DND-41 (cell line): ENCODE data around the gene FASTK.
A peak's percentile ranks its signal among the peaks of the same experiment; 100 is the strongest.

Source experiments
- ATAC-seq: fragments of 200-7000 bp; cut with Tn5 transposase; 3 replicates; pipeline ENCODE4 v1.9.1; 2021; ENCODE audit warnings: low read depth; ENCODE audit not compliant: insufficient read depth
- DNase-seq: peaks from one replicate; pipeline ENCODE4 v3.0.0-alpha.2; 2020
- H2AFZ ChIP-seq: 2 replicates; pipeline ENCODE4 v1.6.0; 2012; ENCODE audit warnings: low read depth, low read length
- H3K27ac ChIP-seq: 2 replicates; pipeline ENCODE4 v1.5.1; 2012; ENCODE audit warnings: low read length, inconsistent platforms
- H3K27me3 ChIP-seq: fragments of 200-600 bp; sonication (generic); 2 replicates; pipeline ENCODE4 v1.6.0; 2012; ENCODE audit warnings: low read length, mild to moderate bottlenecking, inconsistent platforms; ENCODE audit not compliant: insufficient read depth, poor library complexity
- H3K36me3 ChIP-seq: 2 replicates; pipeline ENCODE4 v1.5.1; 2012; ENCODE audit warnings: low read length, inconsistent platforms; ENCODE audit not compliant: insufficient read depth
- H3K4me1 ChIP-seq: 2 replicates; pipeline ENCODE4 v1.5.1; 2012; ENCODE audit warnings: mild to moderate bottlenecking, low read length; ENCODE audit not compliant: insufficient read depth
- H3K4me2 ChIP-seq: 2 replicates; pipeline ENCODE4 v1.6.0; 2012; ENCODE audit warnings: mild to moderate bottlenecking, moderate library complexity, low read length, inconsistent platforms; ENCODE audit not compliant: insufficient read depth
- H3K4me3 ChIP-seq, 2 experiments: fragments of 200-600 bp in 1 of 2; shearing (Covaris generic) in 1 of 2; 2 replicates each; pipeline ENCODE4 v1.5.1; 2012 to 2016; ENCODE audit warnings: inconsistent platforms in 2 of 2, low read length in 2 of 2, mild to moderate bottlenecking in 2 of 2, low read depth in 1 of 2, moderate library complexity in 1 of 2
- H3K79me2 ChIP-seq: 2 replicates; pipeline ENCODE4 v1.6.0; 2012; ENCODE audit warnings: low read length, inconsistent platforms; ENCODE audit not compliant: insufficient read depth
- H3K9ac ChIP-seq: 2 replicates; pipeline ENCODE4 v1.6.0; 2012; ENCODE audit warnings: low read depth, mild to moderate bottlenecking, inconsistent platforms, low read length, moderate library complexity
- H3K9me3 ChIP-seq: 2 replicates; pipeline ENCODE4 v1.5.1; 2012; ENCODE audit warnings: low read length, moderate library complexity, mild to moderate bottlenecking, inconsistent platforms; ENCODE audit not compliant: insufficient read depth, severe bottlenecking
- H4K20me1 ChIP-seq: 2 replicates; pipeline ENCODE4 v1.6.0; 2012; ENCODE audit warnings: low read length; ENCODE audit not compliant: insufficient read depth
- EZH2 ChIP-seq: IDR thresholded peaks from 3 replicates; pipeline ENCODE4 v1.6.1; 2012; ENCODE audit warnings: borderline replicate concordance, low read depth, mild to moderate bottlenecking, moderate library complexity, low read length, inconsistent platforms; ENCODE audit not compliant: severe bottlenecking
- TF ChIP-seq, protein P1 (sequence below): IDR thresholded peaks from 2 replicates; pipeline ENCODE4 v1.5.1; 2012; ENCODE audit warnings: borderline replicate concordance, low read length, moderate library complexity, mild to moderate bottlenecking; ENCODE audit not compliant: poor library complexity, severe bottlenecking; ENCODE audit errors: extremely low read depth

The FASTK gene

DNA sequence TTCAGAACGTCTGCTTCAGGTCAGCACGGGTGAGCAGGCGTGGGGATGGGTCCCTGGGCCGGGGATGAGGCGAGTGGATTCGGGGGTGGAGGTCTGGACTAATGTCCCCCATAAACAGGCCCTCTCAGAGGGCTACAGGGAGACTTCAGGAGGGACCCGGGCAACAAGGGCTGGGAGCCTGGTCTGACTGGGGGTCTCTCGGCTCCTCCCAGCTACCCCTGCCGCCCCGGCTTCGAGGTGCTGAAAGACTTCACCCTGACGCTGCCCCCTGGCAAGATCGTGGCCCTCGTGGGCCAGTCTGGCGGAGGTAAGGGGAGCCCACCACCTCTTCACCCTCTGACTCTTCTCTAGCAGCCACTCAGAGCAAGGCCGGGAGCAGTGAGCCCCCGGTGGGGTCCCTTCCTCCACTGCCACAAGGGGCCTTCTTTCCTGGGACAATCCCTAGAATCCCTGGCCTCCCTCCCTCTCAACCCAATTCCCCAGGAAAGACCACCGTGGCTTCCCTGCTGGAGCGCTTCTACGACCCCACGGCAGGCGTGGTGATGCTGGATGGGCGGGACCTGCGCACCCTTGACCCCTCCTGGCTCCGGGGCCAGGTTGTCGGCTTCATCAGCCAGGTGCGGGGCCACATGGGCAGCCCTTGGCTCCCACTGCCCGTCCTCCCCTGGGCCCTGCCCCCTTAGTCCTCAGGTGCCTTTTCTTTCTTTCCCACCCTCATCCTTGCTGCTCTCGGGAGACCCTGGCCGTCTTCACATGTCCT lies 39.8 kb downstream of the FASTK start:
- no peak for DNase-seq
- Histone ChIP-seq H3K79me2 (no peaks in the 10 kb centered on the region), H3K9ac (no peak overlapping the region), H4K20me1 (peaks cover 3% of the 10 kb centered on the region; the same call in 1 of the 2 replicates), H3K9me3 (no peaks in the 10 kb centered on the region), H3K36me3 (peaks cover 58% of the 10 kb centered on the region), H3K4me1 (no peaks in the 10 kb centered on the region), H3K27me3 (no peaks in the 10 kb centered on the region), H3K4me3 (no peak overlapping the region), H3K27ac (no peak overlapping the region), H3K4me2 (no peak overlapping the region), H2AFZ (no peak overlapping the region)
- ATAC-seq, result no peak
- no peak for TF ChIP-seq EZH2
- TF ChIP-seq, protein P1, sequence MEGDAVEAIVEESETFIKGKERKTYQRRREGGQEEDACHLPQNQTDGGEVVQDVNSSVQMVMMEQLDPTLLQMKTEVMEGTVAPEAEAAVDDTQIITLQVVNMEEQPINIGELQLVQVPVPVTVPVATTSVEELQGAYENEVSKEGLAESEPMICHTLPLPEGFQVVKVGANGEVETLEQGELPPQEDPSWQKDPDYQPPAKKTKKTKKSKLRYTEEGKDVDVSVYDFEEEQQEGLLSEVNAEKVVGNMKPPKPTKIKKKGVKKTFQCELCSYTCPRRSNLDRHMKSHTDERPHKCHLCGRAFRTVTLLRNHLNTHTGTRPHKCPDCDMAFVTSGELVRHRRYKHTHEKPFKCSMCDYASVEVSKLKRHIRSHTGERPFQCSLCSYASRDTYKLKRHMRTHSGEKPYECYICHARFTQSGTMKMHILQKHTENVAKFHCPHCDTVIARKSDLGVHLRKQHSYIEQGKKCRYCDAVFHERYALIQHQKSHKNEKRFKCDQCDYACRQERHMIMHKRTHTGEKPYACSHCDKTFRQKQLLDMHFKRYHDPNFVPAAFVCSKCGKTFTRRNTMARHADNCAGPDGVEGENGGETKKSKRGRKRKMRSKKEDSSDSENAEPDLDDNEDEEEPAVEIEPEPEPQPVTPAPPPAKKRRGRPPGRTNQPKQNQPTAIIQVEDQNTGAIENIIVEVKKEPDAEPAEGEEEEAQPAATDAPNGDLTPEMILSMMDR, result no peak

DNA sequence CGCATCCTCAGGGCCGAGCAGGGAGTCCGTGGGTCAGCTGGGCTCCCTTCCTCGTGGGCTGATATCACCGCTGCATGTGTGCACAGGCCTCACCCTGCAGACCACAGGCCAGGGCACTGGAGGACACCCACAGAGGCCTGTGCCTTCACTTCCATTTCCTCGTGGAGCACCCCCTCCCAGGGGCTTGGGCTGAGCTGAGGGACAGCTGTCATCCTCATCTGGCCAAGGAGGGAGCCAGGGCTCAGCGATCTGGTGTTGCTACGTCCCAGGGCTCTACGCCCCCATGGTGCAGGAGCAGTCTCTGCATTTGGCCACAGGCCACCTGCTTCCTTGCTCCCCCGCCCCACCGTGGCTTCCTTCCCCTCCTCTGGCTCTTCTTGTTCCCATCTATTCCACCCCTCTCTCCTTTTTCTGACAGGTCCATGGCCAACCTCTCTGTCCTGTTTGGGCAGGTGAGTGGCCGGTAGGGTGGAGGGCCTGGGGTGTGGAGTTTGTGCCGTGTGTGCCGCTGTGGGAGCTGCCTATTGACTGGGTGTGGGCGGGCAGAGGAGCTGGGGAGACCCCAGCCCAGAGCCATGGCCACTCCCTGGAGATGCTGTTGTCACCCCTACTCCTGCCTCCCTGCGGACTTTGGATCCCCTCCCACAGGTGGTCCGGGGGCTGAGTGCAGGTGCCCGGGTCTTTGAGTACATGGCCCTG lies 40.6 kb downstream of the FASTK start:
- no peaks in the 10 kb centered on the region for H3K4me1 ChIP-seq
- no peak for DNase-seq
- no peaks in the 10 kb centered on the region for H3K9me3 ChIP-seq
- H3K79me2 ChIP-seq, result no peaks in the 10 kb centered on the region
- H3K4me2 ChIP-seq, result no peak overlapping the region
- no peak overlapping the region for H2AFZ ChIP-seq
- ATAC-seq, result 0 out of 3 replicates have a peak, but pooled peaks have one; percentile 18
- no peaks in the 10 kb centered on the region for H3K27me3 ChIP-seq
- H3K27ac ChIP-seq, result no peak overlapping the region
- H4K20me1 ChIP-seq, result peaks cover 3% of the 10 kb centered on the region; the same call in 1 of the 2 replicates
- H3K9ac ChIP-seq, result no peak overlapping the region
- H3K36me3 ChIP-seq, result peaks cover 64% of the 10 kb centered on the region
- H3K4me3 ChIP-seq, result no peak overlapping the region
- TF ChIP-seq EZH2, result no peak
- TF ChIP-seq, protein P1, result no peak

DNA sequence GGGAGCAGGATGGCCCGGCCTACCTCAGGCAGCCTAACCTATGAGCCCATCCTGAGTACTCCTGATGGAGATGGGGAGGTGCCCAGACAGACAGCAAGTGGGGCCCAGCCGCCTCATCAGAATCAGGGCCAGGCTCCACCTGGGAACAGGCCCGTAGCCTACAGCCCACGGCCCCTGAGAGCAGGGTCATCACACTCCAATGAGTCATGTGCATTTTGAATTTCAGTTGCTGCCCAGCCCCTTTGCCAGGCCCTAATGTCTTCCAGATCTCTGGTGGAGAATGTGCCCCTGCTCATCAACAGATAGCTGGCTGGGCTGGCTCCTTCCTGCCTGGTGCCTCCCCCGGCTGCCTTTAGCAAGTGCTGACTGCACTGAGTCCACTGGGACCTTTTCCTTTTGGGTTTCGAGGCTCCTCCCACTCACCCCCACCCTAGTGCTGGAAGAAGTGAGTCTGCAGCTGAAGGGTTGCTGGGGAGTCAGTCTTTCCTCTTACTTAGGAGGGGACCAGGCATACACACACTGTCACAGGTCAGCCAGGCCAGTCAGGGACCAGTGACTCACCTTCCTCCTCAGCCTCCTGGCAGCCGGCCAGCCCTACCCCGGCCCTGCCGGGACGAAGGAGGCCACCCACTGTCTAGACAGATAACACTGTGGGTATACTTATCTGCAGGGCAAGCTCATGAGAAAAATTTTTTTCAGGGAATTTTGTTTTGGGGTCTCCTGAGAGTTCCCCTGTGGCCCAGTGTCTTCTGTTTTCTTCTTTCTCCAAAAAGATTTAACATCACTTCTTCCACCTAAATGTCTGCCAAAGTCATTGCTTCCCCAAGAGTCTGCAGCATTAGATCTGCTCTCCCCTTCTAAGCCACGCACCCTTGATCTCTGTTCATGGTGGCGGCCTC lies 41.4 kb downstream of the FASTK start:
- no peak overlapping the region for H3K4me2 ChIP-seq
- DNase-seq (no peak), ATAC-seq (peak; percentile 22; the same call in 2 of the 3 replicates)
- no peaks in the 10 kb centered on the region for H3K4me1 ChIP-seq
- no peaks in the 10 kb centered on the region for H3K79me2 ChIP-seq
- H3K27ac ChIP-seq, result no peak overlapping the region
- no peak overlapping the region for H2AFZ ChIP-seq
- no peak overlapping the region for H3K4me3 ChIP-seq
- no peak for TF ChIP-seq EZH2
- TF ChIP-seq, protein P1, result no peak
- peaks cover 64% of the 10 kb centered on the region for H3K36me3 ChIP-seq
- H3K27me3 ChIP-seq, result no peaks in the 10 kb centered on the region
- H3K9me3 ChIP-seq, result no peaks in the 10 kb centered on the region
- peaks cover 3% of the 10 kb centered on the region; the same call in 1 of the 2 replicates for H4K20me1 ChIP-seq
- H3K9ac ChIP-seq, result no peak overlapping the region
